ENCODE results near the gene SPATA21. TPM values are rescaled to one million over a fixed set of nuclear protein-coding genes. Genes with fewer than 3 reads are reported as not detected.

Gene SPATA21
- total RNA-seq, 1 donor from 2014 or later = not detected

DNA sequence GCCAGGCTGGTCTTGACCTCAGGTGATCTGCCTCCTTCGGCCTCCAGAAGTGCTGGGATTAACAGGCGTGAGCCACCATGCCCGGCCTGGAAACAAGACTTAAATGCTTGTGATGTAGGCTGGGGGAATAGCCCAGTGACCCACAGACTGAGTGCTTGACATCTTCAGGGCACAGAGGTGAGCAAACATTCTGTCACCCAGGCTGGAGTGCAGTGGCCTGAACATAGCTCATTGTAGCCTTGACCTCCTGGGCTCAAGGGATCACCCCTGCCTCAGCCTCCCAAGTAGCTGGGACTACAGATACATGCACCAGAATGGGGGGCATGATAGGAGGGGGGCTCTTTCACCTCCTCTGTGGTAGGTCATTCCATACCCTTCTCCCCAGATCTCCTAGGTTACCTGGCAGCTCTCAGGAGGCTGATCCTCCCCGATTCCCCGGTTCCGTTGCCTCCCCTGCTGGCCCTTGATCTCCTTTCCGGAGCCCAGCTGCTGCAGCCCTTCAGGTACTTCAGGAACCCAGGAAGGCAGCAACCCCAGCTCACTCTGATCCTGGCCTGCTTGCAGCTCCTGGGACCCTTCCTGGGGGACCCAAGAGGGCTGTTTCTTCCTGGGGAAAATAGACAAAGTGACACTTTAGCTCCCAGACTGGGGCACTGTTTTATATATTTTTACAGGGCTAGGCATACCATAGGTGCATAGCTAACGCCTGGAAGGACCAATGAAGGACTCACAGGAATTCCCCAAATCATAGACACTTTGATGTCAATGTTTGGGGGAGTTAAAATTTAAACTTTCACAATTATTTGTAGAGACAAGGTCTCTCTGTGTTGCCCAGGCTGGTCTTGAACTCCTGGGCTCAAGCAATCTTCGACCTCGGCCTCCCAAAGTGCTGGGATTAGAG is 11.8 kb downstream of the SPATA21 start:
- peak; percentile 28 for ATAC-seq
- no peak for DNase-seq (ENCODE audit: low spot score)

DNA sequence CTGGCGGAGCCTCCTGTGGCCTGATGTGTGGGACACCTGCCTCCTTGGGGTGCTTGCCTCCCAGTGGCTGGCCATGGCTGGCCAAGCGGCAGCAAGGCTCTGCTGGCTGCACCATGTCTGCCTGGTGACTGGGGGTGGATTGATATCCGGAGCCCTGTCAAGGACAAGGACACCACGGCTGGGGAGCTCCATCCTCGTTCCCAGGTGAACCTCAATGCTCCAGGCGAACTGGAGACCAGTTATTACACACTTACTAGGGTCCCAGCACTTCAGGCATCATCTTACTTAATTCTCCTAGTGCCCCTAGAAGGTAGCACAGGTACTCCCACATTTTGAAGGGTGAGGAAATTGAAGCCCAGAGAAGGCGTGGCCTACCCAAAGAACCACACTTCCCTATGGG is 15.2 kb downstream of the SPATA21 start:
- no peak for ATAC-seq
- DNase-seq (ENCODE audit: low spot score) = no peak

DNA sequence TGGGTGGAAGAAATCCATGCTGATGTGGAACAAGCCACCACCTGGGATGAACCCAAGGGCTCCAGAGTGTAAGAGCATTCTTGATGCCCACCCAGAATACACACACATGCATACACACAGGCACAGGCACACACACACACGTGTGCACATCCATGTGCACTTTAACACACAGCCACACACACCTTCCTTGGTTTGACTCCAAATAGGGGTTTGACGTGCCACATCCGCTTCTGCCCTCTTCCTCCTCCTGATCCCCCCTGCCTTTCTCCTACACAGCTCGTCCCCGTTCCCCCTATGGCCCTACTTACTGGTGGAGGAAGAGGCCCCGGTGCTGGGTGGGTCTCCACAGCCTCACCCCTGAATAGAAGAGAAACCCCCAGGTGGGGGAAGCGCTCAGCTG is 16.0 kb downstream of the SPATA21 start:
- DNase-seq (ENCODE audit: low spot score) (no peak), ATAC-seq (no peak)

DNA sequence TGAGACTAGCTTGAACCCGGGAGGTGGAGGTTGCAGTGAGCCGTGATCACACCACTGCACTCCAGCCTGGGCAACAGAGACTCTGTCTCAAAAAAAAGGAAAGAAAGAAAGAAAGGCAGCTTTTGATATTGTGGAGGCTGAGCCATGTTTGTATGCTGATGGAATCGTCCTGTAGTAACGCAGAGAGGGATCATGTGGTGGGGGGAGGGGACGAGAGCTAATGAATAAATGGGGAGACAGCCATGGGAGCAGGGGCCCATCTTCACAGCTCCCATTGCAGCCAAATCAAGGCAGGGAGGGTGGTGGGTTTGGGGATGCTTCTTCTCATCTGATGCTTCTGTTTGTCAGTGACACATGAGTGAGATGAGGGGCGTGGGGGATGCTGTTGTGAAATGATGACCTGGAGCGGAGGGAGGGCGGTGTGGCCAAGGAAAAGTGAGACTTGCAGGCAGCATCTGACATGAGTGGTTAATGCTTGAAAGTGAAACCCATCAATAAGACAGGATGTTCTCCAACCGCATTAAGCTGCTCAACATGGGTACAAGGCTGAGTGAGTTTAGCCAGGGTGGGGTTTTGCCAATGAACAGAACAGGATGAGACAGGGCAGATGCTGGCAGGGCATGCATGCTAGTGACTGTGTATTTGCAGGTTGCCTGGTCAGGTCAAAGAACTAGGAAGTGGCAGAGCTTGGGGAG is 16.7 kb downstream of the SPATA21 start:
- DNase-seq (ENCODE audit: low spot score) = no peak
- no peak for ATAC-seq

DNA sequence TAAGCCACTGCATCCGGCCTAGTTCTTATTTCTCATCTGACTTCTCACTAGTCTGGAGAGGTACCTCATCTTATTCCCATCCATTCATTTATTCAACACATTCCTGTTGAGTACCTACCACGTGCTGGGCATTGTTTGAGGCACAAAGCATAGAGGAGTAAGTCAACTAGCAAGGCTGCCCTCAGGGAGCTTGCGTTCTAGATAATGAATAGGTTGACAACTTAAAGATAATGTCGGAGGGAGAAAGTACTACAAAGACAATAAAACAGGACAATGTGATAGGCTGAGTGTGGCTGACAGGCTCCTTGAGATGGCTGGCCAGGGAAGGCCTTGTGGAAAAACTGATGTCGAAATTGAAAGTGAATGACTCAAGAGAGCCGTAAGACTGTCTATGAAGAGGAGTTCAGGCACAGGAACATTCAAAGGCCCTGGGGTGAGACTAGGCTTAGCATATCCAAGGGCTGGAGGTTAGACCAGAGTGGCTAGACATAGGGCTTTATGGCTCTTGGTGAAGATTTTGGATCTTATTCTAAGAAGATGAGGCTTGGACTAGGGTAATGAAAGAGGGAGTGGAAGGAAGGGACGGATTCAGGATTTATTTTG is 18.3 kb downstream of the SPATA21 start:
- DNase-seq (ENCODE audit: low spot score) (no peak), ATAC-seq (no peak)

GRCh38 chr1:16413191-16413590 is 24.0 kb downstream of the SPATA21 start:
- DNase-seq (ENCODE audit: low spot score) (no peak), ATAC-seq (no peak)

GRCh38 chr1:16410803-16411202 is 26.4 kb downstream of the SPATA21 start:
- no peak for ATAC-seq
- no peak for DNase-seq (ENCODE audit: low spot score)

DNA sequence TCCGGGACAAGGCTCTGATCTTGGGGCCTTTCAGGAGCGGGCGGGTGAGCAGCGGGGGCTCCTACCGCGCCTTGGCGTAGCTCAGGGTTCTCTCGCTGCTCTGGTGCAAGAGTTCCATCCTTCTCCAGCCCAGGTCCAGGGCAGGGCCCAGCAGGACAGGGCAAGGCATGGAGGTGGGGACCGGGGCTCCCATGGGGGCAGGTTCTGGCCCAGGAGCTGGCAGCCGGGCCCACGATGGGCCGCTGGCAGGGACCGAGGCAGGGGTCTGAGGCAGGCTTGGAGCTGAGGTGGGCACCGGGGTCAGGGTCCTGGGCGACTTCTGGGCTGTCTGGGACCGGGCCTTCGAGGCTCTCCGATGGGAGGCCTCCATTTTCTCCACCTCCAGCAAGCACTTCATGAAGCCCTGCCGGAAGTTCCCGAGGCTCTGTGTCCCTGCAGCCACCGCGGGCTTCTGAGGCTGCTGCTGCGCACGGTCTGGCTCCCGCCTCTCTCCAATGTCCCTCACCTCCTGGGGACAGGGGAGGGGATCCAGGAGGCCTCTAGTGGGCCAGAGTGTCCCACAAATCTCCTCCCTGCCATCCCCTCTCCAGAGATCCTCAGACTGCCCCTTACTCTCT is 27.6 kb downstream of the SPATA21 start:
- ATAC-seq (no peak), DNase-seq (ENCODE audit: low spot score) (no peak)

DNA sequence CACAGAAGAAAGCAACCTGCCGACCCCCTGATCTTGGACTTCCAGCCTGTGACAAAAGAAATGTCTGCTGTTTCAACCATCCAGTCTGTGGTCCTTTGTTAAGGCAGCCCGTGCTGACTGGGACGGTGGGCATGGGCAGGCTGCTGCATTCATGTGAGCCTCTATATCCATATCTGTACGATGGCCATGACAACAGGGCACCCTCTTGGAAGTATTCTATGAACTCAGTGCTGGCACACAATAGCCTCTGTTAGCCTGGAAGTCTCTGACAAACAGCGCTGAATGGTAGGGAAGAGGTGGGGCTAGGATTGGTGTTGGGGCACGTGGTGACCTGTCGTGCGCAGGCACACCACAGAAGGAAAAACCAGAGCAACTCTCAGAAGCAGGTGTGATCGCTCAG is 30.4 kb downstream of the SPATA21 start:
- no peak for DNase-seq (ENCODE audit: low spot score)
- ATAC-seq = no peak

- no peak for ATAC-seq
- no peak for DNase-seq (ENCODE audit: low spot score)
These were observed 31.8 kb downstream of the SPATA21 start for GRCh38 chr1:16405441-16405840.

GRCh38 chr1:16402742-16403141 is 34.5 kb downstream of the SPATA21 start:
- no peak for ATAC-seq
- DNase-seq (ENCODE audit: low spot score) = no peak

- no peak for ATAC-seq
- DNase-seq (ENCODE audit: low spot score) = no peak
These were observed 38.8 kb downstream of the SPATA21 start for GRCh38 chr1:16398371-16398953.

DNA sequence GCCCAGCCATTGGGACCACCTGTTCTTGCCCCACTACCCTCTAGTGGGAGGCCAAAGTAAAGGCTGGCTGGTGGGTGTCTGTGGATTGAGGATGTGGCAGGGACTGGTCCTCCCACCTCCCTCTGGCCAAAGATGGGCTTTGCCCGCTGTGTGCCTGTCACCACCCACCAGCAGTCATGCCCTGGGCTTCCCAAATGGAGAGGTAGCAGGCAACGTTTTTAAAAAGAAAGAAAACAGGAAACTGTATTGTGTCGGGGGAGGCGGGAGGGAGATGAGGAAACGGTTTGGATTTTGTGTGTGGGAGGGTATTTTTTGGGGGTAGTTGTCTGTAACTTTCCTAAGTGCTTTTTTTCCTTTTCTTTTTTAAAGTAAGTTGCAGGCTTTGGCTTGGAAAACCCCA is 40.1 kb downstream of the SPATA21 start:
- no peak for DNase-seq (ENCODE audit: low spot score)
- ATAC-seq = no peak

DNA sequence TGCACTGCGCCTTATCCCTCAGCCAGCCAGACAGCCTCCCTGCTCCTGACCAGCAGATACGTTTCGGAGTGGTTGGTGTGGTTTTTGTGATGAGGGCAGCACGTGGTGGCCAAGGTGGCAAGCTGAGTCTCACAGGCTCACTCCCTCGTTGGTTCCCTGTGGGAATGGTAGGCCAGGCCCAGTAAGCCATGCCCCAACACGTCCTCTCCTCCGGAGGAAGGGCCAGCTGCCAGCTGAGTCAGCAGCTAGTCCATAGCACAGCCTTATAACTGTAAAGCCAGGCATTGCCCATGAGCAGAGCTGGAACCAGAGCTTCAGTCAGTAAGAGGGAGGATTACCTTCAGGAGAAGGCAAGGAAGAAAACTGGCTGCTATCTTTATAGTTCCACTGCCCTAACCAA is 40.6 kb downstream of the SPATA21 start:
- DNase-seq (ENCODE audit: low spot score) = no peak
- ATAC-seq = peak; percentile 25

GRCh38 chr1:16394977-16395376 is 42.2 kb downstream of the SPATA21 start:
- ATAC-seq (no peak), DNase-seq (ENCODE audit: low spot score) (no peak)

- ATAC-seq = peak; percentile 43
- no peak for DNase-seq (ENCODE audit: low spot score)
These were observed 43.4 kb downstream of the SPATA21 start for GRCh38 chr1:16393570-16394521.

- ATAC-seq (no peak), DNase-seq (ENCODE audit: low spot score) (no peak)
These were observed 44.3 kb downstream of the SPATA21 start for GRCh38 chr1:16392740-16393569.

DNA sequence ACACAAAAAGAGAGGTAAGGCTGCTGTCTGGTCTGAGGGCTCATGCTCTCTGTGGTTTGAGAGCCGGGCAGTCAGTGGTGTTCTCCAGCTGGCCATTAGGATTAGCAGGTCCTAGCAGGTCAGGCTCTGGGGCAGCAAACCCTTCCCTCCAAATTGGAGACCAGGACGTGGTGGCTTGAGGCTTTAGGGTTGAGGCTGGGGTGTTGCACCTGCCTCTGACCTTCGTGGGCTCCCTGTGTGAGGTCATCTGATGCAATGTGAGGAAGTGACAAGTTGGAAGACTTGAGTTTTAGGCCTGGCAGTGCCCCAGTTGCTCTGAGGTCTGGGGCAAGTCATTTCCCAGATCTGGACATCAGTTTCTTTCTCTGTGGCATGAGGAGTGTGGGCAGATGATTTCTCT is 45.8 kb downstream of the SPATA21 start:
- ATAC-seq (no peak), DNase-seq (ENCODE audit: low spot score) (no peak)

Measured in left lobe of liver (tissue), 2 donors.